Stimulated activated naive CD4-positive, alpha-beta T cell (primary cell): ENCODE measurements around the gene ZKSCAN7.
"Not testable (repeated sequence)": the region's sequence is repeated elsewhere in the genome, so short reads cannot be mapped to it uniquely, and the experiment has no call there.

Source experiments
- DNase-seq, 6 experiments: peaks; one replicate each; lab custom pipeline; 2025; lab: John Stamatoyannopoulos, UW

The ZKSCAN7 gene

DNA sequence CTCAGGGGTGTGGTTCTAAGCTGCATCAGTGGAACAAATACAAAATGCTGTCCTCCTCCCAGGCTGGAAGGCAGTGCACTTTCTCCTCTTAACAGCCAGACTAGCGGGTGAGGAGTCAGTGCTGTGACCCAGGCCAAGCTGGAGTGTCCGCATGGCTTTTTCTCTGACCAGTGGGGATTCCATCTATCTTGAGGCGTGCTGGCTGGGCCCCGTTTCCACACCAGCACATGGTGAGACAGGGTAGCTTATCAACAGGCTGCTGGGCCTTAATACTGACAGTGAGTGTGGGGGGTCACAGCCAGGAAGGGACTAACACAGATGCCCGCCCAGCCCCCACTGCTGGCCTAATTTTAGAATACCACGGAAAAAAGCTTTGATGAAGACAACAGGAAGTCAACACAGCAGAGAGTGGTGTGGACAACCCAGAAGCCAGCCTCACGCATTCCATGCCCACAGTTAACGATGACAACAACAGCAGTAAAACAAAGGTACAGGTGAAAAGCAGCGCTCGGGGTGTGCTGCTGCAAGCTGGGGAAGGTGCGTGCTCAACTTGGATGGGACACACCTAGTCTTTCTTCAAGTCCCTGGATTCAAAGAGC, 22.5 kb downstream of the ZKSCAN7 start:
- DNase-seq: not testable (repeated sequence)

DNA sequence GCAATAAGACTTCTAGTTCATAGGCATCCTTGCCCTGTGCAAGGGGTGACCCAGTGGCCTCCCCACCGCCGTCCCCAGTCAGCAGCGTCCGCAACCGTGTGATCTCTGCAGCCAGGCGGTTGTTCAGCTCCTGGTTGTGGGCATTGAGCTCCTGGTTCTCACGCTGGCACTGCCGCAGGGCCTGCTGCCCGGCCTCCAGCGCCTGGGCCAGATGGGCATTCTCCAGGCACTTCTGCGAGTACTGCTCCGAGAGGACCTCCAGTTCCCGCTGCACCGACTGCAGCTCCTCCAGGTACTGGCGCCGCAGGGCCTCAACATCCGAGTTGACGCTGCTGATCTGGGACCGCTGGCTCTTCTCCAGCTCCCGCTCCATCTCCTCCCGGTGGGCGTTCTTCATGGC, 23.3 kb downstream of the ZKSCAN7 start:
- not testable (repeated sequence) for DNase-seq

DNA sequence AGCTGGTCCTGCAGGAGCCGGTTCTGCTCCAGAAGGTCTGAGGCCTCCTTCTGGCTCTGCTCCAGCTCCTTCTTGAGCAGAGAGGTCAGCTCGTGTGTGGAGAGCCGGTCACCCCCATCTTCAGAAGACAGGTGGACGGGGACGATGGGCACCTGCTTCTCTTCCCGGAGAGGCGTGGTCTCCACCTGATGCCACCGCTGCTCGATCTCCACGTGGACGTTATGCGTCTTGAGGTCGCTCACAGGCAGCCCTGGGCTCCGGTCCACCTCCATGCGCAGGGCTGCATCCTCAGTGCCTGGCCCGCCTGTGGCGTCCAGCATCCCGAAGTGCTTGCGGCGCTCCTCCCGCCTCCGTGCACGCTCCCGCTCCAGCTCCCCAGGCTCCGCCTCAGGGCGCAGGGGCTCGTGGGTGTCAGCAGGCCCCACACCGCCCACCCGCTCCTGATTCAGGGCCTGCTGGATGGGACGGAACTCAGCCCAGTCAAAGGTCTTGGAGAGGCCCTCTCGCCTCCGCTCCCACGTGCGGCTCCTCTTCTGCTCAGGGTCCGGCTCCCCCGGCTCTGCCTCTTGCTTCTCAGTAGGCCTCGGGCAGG, 24.0 kb downstream of the ZKSCAN7 start:
- DNase-seq: not testable (repeated sequence)

DNA sequence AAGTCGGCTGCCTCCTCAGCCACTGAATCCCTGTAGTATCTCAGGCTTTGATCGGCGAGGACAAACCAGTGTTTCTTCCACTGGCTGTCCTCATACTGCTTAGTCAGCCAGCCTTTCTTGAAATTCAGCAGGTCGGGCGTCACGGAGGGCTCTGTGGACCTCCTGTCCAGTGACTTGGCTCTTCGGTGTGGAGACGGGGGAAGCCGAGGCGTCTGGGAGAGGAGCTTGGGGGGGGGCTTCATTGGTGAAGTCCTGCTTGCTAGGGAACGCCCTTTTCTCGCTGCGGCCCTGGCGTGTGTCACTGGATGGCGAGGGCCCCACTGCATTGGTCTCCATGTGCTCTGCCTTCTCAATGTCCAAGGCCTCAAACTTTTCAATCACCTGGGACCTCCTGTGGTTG, 24.8 kb downstream of the ZKSCAN7 start:
- not testable (repeated sequence) for DNase-seq

DNA sequence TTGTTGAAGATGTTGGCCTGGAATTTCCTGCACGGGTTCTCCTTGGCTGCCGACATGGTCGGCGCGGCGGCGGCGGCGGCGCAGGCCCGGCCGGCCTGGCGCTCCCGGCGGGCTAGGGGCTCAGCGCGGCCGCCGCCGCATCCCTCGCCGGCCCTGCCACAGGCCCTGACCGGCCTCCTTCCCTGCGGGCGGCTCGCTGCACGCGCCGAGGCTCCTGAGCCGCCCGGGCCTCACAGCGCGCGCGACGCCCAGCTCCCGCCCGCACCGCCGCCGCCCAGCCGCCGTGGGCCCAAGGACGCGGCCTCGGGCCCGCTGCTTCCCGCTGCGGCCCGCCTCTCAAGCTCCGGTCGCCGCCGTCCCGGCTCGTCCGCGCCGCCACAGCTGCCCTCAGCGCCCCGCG, 26.0 kb downstream of the ZKSCAN7 start:
- not testable (repeated sequence) for DNase-seq

DNA sequence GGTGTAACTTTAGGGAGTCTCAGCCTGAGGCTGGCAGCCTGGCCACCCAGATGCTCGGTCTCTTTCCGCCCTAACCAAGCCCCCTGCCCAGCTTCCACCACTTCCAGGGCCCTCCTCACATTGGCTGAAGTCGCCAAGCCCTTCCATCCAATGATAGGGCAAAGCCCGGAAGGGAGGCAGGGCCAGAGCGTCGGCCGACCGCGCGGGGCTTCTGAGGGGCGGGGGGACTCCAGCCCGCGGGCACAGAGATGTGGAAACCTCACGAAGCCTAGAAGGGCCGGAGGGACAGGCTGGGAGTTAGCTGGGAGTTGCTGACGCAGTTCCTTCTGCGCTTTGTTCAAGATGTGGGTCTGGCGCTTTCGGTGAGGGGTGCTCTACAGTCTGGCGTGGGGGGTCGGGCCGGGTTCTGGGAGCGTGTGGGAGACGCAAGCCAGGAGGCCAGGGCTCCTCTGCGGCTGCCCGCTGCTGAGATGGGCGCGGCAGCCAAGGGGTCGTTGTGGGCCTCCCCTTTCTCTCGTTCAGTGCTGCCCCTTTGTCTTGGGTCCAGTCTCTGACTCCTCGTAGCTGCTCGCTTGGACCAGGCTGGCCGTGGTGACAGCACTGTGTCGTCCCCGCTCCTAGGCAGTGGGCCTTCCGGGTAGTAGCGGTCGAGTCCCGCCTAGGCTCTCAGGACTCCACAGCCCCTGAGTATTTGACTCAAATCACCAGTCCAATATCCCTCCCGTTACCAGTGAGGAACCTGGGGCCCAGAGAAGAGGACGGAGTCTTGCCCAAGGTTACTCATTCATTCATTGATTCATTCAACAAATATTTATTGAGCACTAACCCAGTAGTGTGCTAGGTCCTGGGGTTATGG, 29.9 kb downstream of the ZKSCAN7 start, which contains the start of gene ZNF660:
TSS of gene ZNF660 (plus strand) at position 319 of the 856 bp plus-strand sequence. CDS start 9,230 bp downstream, outside the sequence.
- no peak for DNase-seq

DNA sequence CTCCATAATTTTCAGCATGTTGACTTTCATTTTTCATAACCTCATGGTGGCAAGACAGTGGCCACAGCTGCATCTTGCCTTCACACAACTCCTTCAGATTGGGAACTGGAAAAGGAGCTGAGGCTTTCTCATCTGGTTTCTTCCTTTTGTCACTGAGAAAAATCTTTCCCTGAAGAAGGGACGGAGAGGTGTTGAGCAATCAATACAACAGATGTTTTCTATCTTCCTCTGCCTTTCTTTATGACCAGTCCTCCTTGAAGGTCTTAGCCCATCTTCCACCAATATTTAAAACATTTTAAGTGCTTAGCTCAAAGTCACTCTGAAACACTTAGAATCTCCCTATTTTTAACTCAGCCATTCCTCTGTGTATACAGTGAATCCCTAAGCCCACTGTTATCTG, 41.6 kb downstream of the ZKSCAN7 start:
- no peak for DNase-seq

DNA sequence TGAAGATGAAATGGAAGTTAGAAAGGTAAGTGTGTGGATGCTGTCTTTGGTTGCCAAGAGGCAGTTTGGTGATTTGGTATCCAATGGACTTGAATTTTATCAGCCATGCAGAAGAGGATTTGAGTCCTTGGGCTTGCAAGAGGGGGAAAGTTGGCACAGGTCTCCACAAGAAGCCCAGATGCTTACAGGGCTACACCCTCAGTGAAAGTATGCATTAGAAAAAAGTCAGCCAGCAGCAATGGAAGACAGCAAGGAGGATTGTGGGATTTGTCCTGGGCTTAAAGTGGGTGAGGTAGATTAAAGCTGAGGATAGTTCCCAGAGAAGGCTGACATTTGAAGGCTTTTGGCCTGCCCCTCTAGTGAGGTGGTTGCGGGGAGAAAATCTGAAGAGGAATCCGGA, 46.8 kb downstream of the ZKSCAN7 start:
- DNase-seq: no peak

DNA sequence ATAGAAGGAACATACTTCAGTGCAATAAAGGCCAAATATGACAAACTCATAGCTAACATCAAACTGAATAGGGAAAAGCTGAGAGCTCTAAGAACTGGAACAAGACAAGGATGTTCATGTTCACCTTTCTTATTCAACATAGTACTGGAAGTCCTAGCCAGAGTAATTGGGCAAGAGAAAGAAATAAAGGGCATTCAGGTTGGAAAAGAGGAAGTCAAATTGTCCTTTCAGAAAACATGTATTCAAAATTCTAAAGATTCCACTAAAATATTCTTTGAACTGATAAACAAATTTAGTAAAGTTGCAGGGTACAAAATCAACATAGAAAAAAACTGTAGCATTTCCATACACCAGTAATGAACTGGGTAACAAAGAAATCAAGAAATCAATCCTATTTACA, 57.7 kb downstream of the ZKSCAN7 start:
- no peak for DNase-seq
